ENCODE results near the gene DNAJB11.

DNA sequence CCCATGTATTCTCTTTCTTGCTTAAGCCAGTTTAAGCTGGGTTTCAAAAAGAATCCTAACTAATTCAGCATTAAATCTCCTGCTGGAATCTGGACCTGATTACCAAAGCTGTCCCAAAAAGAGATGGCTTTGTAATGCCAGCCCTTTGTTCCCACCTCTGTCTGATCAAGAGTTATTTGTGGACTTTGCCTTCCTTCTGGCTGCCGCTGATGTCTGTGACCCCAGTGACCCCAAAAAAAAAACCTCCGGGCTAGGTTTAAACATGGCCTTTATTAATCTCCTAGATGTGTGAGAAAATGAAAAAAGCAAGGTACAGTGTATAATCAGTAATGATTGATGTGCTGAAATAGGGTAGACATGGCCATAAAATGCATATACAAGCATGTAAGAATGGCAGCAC lies 47.1 kb upstream of the DNAJB11 start:
- TF ChIP-seq, protein P1, sequence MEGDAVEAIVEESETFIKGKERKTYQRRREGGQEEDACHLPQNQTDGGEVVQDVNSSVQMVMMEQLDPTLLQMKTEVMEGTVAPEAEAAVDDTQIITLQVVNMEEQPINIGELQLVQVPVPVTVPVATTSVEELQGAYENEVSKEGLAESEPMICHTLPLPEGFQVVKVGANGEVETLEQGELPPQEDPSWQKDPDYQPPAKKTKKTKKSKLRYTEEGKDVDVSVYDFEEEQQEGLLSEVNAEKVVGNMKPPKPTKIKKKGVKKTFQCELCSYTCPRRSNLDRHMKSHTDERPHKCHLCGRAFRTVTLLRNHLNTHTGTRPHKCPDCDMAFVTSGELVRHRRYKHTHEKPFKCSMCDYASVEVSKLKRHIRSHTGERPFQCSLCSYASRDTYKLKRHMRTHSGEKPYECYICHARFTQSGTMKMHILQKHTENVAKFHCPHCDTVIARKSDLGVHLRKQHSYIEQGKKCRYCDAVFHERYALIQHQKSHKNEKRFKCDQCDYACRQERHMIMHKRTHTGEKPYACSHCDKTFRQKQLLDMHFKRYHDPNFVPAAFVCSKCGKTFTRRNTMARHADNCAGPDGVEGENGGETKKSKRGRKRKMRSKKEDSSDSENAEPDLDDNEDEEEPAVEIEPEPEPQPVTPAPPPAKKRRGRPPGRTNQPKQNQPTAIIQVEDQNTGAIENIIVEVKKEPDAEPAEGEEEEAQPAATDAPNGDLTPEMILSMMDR (IDR thresholded peaks at IDR 0.05; ENCODE audit: insufficient read depth, low read length, poor library complexity, severe bottlenecking) = no peak
- no peak for TF ChIP-seq EZH2phosphoT487 (conservative IDR thresholded peaks at IDR 0.05; ENCODE audit: low read length)

All from SU-DHL-6 (cell line).